ENCODE measurements around the gene KLF9. TPM values are rescaled to one million over a fixed set of nuclear protein-coding genes. Genes with fewer than 3 reads are reported as not detected.

The KLF9 gene
- total and polyA plus RNA-seq, 4 donors: 2.2 to 77.0 (median 16.7) TPM

DNA sequence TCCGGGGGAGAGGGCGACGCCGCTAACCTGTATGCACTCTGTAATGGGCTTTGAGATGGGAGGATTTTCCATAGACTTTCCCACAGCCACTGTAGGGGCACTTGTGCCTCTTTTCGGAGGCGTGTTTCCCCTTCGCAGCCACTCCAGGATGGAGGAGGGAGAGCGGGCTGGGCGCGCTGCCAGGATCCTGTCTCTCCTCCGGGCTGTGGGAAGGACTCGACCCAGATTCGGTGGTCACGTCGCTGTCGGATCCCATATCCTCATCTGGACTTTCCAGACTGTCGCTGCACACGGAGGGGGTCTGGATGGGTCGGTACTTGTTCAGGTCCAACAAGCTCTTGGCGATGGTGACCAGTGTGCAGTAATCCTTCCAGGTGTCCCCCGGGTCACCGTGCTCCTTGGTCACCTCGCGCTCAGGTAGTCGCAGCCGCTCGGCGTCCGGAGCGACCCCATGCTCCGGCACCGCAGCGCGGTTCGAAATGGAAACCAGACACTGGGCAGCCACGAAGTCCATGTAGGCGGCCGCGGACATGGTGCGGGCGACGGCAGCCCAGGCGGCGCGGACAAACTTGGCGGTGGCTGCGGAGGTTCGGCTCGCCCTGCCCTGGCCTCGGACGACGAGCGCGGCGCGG lies 1.5 kb downstream of the KLF9 start:
- Histone ChIP-seq H3K27me3 (ENCODE audit: control insufficient read depth in 4 of 4, insufficient read depth in 4 of 4, low read length in 3 of 4) (no peaks in the 10 kb centered on the region), H3K4me1 (ENCODE audit: control insufficient read depth in 4 of 4, insufficient read depth in 4 of 4, low read length in 3 of 4) (peaks cover 3 to 54% (median 11%) of the 10 kb centered on the region in 4 donors), H3K9me3 (ENCODE audit: control insufficient read depth in 4 of 4, low read length in 3 of 4) (no peaks in the 10 kb centered on the region), H3K9ac (ENCODE audit: low read depth in 1 of 2, low read length in 2 of 2) (peak overlapping the region; percentile 99 to 100), H3K4me3 (ENCODE audit: low read depth in 1 of 3, low read length in 3 of 3) (peak overlapping the region; percentile 88 to 100 (median 89)), H3K36me3 (ENCODE audit: control insufficient read depth in 4 of 4, insufficient read depth in 3 of 4, low read depth in 1 of 4, low read length in 3 of 4) (peaks cover 0 to 3% (median 0%) of the 10 kb centered on the region in 4 donors), H3K27ac (ENCODE audit: low read depth in 1 of 2, low read length in 2 of 2) (peak overlapping the region; percentile 87 to 99)
- under 1% methylated on average over 56 of the region's 56 CpGs for WGBS
- DNase-seq (ENCODE audit: low spot score): peak; percentile 63
- TF ChIP-seq, protein P1, sequence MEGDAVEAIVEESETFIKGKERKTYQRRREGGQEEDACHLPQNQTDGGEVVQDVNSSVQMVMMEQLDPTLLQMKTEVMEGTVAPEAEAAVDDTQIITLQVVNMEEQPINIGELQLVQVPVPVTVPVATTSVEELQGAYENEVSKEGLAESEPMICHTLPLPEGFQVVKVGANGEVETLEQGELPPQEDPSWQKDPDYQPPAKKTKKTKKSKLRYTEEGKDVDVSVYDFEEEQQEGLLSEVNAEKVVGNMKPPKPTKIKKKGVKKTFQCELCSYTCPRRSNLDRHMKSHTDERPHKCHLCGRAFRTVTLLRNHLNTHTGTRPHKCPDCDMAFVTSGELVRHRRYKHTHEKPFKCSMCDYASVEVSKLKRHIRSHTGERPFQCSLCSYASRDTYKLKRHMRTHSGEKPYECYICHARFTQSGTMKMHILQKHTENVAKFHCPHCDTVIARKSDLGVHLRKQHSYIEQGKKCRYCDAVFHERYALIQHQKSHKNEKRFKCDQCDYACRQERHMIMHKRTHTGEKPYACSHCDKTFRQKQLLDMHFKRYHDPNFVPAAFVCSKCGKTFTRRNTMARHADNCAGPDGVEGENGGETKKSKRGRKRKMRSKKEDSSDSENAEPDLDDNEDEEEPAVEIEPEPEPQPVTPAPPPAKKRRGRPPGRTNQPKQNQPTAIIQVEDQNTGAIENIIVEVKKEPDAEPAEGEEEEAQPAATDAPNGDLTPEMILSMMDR (IDR thresholded peaks at IDR 0.05; ENCODE audit: low read depth, low read length, missing input control): no peak
- TF ChIP-seq, protein P2, sequence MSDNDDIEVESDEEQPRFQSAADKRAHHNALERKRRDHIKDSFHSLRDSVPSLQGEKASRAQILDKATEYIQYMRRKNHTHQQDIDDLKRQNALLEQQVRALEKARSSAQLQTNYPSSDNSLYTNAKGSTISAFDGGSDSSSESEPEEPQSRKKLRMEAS (IDR thresholded peaks at IDR 0.05): no peak
- TF ChIP-seq NR2F2 (IDR thresholded peaks at IDR 0.05): peak; percentile 68
- TF ChIP-seq FOXA1 (IDR thresholded peaks at IDR 0.05): no peak
- TF ChIP-seq, protein P3, sequence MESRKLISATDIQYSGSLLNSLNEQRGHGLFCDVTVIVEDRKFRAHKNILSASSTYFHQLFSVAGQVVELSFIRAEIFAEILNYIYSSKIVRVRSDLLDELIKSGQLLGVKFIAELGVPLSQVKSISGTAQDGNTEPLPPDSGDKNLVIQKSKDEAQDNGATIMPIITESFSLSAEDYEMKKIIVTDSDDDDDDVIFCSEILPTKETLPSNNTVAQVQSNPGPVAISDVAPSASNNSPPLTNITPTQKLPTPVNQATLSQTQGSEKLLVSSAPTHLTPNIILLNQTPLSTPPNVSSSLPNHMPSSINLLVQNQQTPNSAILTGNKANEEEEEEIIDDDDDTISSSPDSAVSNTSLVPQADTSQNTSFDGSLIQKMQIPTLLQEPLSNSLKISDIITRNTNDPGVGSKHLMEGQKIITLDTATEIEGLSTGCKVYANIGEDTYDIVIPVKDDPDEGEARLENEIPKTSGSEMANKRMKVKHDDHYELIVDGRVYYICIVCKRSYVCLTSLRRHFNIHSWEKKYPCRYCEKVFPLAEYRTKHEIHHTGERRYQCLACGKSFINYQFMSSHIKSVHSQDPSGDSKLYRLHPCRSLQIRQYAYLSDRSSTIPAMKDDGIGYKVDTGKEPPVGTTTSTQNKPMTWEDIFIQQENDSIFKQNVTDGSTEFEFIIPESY (IDR thresholded peaks at IDR 0.05): no peak
- no peak for TF ChIP-seq GABPA (IDR thresholded peaks at IDR 0.05 in 1 of 2, conservative IDR thresholded peaks at IDR 0.05 in 1 of 2)
- no peak for TF ChIP-seq EGR1 (IDR thresholded peaks at IDR 0.05; ENCODE audit: low read depth in 2 of 2)
- TF ChIP-seq TAF1 (conservative IDR thresholded peaks at IDR 0.05): peak; percentile 77
- TF ChIP-seq, protein P4, sequence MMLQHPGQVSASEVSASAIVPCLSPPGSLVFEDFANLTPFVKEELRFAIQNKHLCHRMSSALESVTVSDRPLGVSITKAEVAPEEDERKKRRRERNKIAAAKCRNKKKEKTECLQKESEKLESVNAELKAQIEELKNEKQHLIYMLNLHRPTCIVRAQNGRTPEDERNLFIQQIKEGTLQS (IDR thresholded peaks at IDR 0.05): no peak
- TF ChIP-seq JUND (IDR thresholded peaks at IDR 0.05): no peak
- no peak for TF ChIP-seq HNF4A (conservative IDR thresholded peaks at IDR 0.05)
- peak; percentile 46 to 60 for TF ChIP-seq RXRA (IDR thresholded peaks at IDR 0.05)
- peak; percentile 60 for TF ChIP-seq YY1 (IDR thresholded peaks at IDR 0.05)
- no peak for TF ChIP-seq HNF4G (IDR thresholded peaks at IDR 0.05)
- no peak for TF ChIP-seq FOXA2 (IDR thresholded peaks at IDR 0.05)
- peak; percentile 57 for TF ChIP-seq SP1 (IDR thresholded peaks at IDR 0.05)
- peak in 1 of 2 donors; percentile 38 for TF ChIP-seq RAD21 (IDR thresholded peaks at IDR 0.05)
- TF ChIP-seq, protein P5, sequence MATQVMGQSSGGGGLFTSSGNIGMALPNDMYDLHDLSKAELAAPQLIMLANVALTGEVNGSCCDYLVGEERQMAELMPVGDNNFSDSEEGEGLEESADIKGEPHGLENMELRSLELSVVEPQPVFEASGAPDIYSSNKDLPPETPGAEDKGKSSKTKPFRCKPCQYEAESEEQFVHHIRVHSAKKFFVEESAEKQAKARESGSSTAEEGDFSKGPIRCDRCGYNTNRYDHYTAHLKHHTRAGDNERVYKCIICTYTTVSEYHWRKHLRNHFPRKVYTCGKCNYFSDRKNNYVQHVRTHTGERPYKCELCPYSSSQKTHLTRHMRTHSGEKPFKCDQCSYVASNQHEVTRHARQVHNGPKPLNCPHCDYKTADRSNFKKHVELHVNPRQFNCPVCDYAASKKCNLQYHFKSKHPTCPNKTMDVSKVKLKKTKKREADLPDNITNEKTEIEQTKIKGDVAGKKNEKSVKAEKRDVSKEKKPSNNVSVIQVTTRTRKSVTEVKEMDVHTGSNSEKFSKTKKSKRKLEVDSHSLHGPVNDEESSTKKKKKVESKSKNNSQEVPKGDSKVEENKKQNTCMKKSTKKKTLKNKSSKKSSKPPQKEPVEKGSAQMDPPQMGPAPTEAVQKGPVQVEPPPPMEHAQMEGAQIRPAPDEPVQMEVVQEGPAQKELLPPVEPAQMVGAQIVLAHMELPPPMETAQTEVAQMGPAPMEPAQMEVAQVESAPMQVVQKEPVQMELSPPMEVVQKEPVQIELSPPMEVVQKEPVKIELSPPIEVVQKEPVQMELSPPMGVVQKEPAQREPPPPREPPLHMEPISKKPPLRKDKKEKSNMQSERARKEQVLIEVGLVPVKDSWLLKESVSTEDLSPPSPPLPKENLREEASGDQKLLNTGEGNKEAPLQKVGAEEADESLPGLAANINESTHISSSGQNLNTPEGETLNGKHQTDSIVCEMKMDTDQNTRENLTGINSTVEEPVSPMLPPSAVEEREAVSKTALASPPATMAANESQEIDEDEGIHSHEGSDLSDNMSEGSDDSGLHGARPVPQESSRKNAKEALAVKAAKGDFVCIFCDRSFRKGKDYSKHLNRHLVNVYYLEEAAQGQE (IDR thresholded peaks at IDR 0.05): no peak

Data from liver (tissue), 9 donors.